GM19043 (cell line): ENCODE results near the gene ALK.

Experiments used
- ATAC-seq: cut with Tn5 transposase; IDR thresholded peaks from one replicate; pipeline ENCODE4 v1.9.1; 2021; ENCODE audit warnings: low read depth; ENCODE audit not compliant: unreplicated experiment

ALK gene

DNA sequence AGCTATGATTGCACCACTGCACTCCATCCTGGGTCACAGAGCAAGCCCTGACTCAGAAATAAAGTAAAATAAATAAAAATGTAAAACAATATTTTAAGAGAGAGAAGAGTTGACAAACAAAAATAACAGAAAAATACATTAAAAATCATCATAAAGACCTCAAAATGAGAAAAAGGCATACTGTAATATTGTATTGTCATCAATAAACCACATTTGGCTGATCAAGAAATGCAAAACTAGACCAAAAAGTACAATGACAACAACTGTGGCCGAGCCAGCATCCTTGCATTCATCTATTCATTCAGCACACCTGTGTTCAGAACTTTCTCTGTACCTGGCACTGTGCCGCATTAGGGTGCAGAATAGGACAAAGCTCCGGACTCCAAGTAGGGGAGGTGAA lies 121.8 kb downstream of the ALK start:
- ATAC-seq, result no peak

DNA sequence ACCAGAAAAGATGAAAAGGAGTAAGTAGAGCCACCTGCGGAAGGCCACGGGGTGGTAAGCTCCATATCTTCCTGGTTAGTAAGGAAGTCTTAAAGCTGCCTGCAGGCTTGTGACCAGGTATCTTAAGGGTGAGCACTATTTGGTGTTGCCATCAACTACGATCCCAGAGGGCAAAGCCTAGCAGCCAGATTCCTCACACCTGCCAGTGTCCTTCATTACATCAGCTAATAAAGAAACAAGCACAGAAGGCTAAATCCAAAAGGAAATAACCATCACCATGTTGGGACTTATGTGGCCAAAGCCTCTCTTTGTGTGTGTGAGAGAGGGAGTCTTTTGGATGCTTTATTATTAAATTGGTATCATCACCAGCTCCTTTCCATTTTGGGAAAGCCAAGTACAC lies 123.5 kb downstream of the ALK start:
- no peak for ATAC-seq

DNA sequence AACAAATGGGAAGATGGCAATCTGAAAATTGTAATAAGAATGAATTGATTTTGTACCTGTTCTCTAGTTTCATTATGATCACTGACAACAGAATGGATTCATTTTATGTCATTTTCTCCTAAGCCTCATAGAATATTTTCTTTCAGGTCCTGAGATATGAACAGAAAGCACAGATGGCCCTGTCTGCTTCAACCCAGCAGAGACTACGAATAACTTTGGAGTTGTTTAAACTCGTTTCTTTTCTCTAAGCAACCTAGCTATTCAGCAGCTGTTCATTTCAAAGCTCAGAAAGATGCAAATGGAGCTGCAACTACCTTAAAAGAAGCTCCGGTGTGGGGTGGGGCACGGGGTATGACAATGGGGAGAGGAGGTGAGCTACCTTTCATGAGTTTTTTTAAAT lies 124.9 kb downstream of the ALK start:
- ATAC-seq, result no peak

DNA sequence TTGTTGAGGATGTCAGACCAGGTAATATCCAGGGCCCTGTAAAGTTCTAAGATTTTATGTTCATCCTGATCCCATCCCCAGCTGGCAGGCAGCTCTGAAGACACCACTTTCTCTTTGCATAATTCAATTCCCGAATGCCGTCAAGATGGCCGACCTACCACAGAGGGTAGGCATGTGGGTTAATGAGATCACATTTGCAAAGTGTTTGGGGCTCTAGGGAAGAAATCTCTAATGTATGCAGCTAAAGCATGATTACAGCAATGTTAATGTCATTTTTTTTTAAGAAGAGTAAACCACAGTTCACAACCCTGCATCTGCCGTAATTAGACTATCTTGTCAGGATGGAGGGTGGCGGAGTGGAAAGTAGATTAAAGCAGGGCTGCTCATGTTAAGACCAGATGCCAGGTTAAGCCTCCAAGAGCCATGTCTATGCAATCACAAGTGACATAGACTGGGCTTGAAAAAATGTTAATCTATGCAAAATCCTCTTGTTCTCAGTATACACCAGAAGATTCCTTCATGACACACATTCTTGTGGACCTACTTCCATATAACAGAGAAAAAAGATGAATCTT lies 131.4 kb downstream of the ALK start:
- ATAC-seq, result no peak

DNA sequence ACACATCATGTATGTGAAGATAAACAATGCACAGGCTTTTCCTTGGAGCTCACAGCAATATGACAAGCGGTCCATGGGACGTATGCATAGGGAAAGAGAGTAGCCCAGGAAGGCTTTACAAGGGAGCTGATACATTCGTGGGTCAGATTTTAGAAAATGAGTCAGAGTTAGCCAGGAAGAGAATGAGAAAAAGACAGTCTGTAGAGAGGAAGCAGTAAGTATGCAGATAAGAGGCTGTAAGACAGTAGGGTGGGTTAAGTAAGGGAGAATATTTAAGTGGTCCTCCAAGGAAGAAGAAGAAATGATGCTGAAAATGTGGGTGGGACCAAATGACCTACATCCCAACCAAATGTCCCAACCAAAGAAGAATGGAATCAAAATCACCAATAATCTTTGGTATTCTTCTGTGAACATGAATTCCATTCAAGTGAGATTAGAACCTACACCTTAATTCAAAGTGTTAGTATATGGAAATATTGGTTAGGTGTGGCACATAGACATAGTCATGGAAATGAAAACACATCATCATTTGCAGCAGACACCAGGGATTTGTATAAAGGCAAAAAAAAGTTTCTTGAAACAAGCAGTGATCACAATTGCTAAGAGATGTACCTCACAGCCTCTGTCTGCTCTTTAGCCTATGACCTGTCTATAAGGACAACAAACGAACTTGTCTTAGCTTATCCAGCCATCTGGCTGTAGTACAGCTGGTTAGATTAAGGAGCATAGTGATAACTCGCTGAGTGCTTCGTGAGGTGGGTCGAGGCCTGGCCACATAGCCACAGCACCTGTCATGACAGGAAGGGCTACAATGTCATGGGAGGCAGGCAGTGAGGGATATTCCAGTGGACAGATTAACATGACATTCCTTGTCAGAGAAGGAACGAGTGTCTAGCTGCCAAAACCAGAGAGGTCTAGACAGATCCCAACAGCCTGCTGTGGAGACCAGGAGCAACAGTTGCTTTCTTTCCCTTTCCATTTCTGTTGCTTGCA lies 133.6 kb downstream of the ALK start:
- no peak for ATAC-seq

DNA sequence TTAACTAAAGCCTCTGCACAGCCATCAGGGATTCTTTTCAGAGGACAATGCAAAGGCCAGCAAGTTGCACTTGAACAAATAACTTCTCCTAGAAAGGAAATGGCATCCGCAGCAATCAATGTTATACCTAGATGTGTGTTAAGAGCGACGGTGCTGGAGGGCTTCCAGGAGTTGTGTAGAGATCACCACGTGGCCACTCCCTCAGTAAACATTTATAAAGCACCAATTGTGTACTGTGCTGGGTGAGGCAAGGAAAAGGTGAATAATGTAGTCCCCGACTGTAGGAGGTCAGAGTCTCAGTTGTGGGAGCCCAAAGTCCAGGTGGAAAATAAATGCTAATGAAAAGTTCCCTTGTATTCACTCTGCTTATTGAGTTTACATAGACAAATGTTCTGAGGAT lies 135.0 kb downstream of the ALK start:
- ATAC-seq, result no peak

DNA sequence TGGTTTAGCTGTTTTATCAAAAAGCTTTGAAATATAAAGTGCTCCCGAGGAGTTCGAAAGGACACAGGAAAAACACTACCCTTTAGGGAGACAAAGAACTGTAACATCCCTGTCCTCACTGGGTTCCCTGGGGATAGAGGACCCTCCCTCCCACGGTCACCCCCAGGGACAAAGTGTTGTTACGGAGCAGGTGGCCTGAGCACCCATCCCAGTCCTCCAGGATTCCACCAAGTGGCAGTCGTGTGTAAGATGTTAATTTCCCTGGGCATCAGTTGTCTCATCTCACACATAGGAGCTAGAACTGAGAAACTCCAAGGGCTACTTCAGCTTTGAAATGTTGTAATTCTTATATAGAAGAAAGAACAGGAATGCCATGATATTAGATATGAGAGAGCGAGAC lies 137.7 kb downstream of the ALK start:
- no peak for ATAC-seq

DNA sequence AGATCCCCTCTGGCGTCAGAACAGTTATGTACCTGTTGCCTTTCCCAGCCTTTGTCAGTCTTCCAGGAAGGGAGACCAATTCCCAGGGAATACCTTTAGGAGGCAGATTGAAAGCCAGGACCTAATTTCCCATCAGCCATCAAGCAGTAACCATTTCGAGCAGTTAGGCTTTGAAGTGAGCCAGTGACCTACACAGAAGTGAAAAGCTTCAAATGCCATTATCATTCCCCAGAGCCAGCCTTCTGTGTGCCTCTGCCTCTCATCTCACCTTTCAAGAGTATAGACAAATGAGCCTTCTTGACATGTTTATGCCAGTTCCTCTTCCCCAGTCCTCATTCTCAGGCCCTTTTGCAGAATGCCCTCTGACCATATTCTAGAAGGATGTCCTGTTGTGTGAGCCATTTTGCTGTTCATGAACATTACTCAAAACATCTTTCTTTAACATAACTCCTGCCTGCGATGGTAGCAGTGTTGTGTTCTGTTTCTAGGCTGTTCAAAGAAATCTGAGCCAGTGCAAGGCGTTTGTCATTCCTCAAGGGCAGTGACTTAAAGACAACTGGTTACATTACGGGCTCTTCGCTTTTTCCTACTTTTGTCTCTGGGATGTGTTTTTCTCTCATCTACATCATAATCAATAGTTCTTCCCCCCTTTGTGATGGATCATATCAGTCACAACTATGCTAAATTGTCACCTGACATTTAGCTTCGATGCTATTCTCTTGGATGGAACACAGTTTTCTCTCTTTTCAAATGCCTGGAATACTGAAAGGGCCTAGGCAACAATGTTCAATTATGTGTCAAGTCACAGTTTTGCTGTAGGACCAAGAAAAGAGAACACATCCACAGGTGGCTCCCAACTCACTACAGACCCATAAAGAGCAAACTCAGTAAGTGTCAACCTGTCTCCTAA lies 138.6 kb downstream of the ALK start:
- ATAC-seq, result no peak

DNA sequence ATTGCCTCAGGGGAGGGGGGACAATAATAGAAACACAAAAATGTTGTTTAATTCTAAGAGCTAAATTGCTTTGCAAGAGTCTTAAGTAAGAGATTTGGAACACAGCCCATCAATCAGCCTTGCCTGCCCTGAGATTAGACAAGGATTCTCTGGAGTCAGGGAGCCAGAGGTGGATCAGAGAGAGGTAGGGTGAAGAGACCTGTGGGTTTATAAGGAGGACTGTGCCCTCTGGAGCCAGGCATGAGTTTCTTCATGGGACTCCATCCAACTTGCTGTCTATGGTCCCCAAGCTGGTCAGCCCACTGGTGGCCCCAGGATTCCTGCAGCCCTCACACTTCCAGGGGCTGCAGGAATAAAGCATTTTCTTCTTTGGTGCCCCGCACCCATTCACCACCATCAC lies 139.3 kb downstream of the ALK start:
- ATAC-seq, result no peak

DNA sequence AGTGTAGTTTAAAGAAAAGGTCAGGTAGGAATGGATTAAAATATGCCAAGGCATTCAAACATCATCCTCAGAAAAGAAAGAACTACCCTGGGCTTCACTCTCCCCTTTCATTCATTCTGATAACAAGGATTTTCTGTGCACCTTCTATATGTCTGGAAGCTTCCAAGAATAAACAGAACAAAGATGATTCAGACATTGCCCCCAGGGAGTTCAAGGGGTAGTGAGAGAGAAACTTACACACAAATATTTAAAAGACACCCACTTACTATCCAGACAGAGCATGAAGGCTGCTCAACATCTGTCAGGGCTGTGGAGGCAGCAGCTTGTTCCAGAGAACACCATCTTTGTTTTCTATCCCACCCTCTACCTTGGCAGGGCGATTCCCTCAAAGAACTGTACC lies 140.5 kb downstream of the ALK start:
- ATAC-seq, result no peak

DNA sequence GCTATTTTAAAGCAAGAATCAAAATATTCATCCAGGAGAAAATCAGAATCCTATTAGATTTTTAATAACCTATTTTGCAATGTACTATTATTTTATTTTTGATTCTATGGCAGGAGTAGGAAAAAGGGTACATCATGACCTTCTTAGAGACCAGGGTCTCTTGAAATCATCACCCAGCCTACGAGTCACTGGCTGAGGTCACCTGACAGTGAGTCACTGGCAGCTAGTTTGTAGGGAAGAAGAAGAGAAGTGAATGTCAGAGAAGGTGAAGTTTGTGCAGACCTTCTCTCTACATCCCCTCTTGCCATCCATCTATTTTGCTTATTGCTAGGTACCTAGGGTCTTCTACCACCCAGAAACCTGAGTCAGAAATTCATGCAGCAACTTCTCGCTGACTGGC lies 144.2 kb downstream of the ALK start:
- no peak for ATAC-seq

DNA sequence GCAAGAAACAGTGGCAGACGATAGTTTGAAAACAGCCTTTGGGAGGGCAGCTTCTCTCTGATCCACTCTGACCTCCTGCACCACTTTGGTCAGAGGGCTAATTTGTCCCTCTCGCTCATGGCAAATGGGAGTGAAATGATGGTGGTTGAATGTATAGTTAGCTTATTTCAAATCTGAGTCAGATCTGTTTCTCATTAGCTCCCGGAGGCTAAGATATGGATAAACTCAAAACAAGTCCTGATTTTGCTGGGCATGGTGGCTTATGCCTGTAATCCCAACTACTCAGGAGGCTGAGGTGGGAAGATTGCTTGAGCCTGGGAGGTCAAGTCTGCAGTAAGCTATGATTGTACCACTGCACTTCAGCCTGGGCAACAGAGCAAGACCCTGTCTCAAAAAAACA lies 145.0 kb downstream of the ALK start:
- ATAC-seq, result no peak

DNA sequence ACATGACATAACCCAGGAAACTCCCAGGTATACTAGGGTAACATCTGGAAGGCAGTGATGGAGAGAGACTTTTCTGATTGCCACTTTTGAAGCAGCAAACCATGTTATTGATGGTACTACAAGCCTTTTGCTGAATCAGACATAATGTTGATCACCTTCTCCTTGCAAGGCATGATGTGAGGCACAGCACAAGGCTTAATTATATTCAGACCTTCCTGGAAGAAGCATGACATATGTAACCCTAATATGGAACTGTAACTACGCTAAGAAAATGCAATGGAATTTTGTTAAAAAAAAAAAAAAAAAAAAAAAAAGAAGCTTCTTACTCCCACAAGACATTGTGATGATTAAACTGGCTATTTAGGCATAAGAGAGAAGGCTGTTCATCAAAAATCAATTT lies 145.4 kb downstream of the ALK start:
- no peak for ATAC-seq

DNA sequence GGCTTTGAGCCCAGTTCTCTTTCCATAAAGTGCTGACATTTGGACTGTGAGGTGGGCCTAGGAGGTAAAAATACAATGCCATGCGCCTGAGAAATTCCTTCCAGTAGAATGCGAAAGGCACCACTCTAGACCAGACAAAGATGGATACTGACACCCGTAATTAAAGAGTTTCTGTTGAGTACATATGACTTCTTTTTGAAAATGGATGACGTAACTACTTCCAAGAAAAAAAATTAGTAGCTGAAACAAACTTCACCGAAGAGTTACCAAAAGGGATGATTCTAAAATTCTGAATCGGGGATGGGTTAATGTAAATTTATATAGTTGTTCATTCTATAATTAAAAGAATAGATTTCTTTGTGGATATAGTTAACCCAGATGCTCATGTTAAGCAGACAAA lies 146.8 kb downstream of the ALK start:
- ATAC-seq, result no peak

DNA sequence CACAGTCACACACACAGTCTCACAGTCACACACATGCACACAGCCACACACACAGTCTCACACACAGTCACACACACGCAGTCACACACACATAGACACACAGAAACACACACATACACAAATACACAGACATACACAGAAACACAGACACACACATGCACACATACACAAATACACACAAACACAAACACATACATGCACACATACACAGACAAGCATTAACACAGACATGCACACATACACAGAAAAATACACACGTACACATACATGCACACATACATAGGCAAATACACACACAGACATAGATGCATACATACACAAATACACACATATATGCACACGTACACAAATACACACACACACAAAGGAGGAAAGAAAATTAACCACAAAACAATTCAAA lies 150.5 kb downstream of the ALK start:
- ATAC-seq, result no peak

DNA sequence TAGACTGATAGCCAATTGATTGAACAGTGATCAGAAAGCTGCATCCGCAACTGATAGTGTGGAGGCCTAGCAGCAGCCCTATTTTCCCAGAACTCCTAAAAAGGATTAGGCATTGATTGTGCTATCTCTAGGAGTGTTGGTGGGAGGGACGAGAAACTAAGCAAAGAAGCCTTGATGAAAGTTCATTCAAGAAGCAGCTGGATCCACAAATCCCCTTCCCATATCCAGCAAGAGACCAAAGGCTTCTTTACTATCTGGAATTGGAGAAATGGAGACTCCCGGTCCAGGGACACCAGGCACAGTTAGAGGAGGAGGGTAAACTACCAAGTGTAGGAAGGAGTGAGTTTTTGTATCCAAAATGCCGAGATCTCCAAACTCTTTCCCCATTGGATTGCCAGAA lies 151.5 kb downstream of the ALK start:
- no peak for ATAC-seq

DNA sequence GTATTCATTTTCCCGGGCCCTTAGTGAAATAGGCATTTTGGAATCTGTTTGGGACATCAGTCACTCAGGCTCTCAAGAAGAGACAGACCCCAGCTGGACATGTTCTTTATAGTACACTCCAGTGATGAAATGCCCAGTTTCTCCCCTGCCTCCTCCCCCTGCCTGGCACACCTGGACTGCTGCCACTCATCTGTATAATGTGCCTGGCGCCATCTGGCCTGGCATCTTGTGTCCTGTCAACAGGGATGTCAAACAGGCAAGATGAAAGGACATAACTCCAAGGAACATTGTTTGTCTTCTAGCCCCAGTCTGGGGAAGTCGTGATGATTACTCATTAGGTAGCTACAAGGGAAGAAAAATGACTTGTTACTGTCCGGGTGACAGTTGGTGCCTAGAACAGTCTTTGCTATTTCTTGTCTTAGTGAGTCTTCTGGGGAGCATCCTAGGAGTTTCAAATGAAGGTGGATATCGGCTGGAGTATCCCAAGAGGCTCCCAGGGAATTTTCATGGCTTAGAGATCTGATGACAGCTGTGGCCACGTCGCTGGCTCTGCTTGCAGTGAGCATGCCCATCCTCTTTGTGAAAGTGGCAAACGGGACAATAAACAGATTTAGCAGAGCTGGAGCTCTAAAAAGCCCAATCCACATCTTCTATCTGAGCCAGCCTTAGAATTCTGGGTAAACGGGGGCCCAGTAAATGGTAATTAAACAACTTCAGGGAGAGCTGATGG lies 153.6 kb downstream of the ALK start:
- ATAC-seq, result no peak

DNA sequence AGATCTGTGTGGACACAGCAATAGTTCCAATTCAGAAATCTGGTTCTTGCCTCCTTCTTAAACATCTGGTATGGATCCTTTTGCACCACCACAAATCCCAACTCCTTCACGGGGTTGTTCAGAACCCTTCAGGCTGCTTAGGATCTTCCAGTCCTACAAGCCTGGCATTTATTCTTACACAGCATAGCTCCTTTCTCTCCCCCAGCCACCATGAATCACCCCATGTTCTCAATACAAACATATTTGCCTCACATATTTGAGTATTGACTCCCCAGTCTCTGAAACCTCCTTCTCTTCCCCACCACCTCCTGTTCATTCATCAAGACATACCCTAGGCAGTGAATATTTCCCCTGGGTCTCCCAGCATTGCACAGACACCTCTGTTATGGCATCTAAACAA lies 155.2 kb downstream of the ALK start:
- ATAC-seq, result no peak

DNA sequence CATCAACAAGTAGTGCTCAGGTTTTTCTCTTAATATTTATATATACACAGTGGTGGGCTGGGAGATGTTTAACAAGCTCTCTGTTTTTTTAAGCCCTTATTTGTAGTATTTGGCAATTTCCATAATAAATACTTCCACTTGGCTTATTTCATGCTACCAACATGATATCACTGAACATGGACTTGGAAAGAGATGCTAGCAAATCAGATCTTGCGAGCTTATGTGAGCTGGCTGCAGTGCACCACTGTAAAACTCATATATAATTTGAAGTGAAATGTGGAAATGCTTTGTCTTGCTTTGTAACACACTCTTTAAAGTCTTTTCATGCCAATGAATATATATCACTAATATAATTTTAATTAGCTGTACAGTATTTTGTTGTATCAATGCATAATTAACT lies 155.7 kb downstream of the ALK start:
- ATAC-seq, result no peak

DNA sequence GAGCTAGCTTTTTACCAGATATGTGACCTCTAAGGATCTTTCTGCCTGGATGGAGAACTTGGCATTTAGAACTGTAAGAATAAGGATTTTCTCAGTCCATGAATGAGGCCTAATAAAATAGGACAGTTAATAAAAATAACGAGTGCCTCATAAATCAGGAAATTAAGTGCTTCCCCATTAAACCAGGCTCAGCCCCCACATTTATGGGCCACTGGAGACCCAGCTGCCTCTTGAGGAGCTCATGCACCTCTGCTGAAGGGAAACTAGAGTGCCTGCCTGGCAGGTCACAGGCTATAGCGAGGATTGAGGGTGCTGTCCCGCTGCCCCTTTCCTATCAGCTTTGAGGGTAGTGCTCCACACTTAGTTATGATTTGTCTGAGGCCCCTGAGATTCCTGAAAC lies 158.0 kb downstream of the ALK start:
- ATAC-seq, result no peak

DNA sequence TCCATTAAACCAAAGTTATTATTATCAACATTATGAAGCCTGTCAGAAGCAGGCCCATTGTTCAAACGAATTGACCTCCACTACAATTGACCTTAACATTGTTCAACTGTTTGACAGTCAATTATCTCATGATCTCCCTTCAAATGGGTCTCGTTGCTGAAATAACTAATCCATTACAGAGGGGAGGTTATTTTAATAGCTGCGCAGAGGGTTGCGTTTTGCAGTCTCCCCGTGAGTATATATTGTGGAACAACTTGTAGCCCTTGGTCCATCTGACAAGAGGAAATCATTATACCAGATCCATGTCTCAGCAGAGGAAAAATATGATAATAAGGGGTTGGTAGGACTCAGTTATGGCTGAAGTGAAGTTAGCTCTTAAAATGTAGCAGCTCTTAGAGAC lies 159.1 kb downstream of the ALK start:
- no peak for ATAC-seq
